GM13976 (cell line): ENCODE results near the gene TLDC2.
"Not testable (repeated sequence)": the region's sequence is repeated elsewhere in the genome, so short reads cannot be mapped to it uniquely, and the experiment has no call there.

Source experiments
- DNase-seq: peaks from one replicate; pipeline ENCODE4 v3.0.0; 2012; ENCODE audit warnings: low spot score
- CTCF ChIP-seq: IDR thresholded peaks from 2 replicates; pipeline ENCODE4 v1.5.1; 2012; ENCODE audit warnings: borderline replicate concordance, mild to moderate bottlenecking; ENCODE audit not compliant: insufficient read depth; ENCODE audit errors: extremely low read depth, missing control alignments, control extremely low read depth
- in situ Hi-C: fragments of 300-500 bp; cut with MboI; formaldehyde crosslinking; loops from one replicate; pipeline ENCODE4 v1.12.0; 2022; ENCODE audit warnings: low sequenced_read_pairs, mixed read lengths, inconsistent platforms; ENCODE audit not compliant: unreplicated experiment

Gene TLDC2

GRCh38 chr20:36866681-36867495 lies 9.1 kb upstream of the TLDC2 start:
- DNase-seq: no peak
- no peak for TF ChIP-seq CTCF
- in situ Hi-C loops: no loop called here

GRCh38 chr20:36871640-36872570 lies 4.0 kb upstream of the TLDC2 start:
- no peak for DNase-seq
- in situ Hi-C loops: no loop called here
- TF ChIP-seq CTCF: no peak

- no peak for TF ChIP-seq CTCF
- in situ Hi-C loops: no loop called here
- no peak for DNase-seq
Measured at GRCh38 chr20:36872852-36873251, 3.1 kb upstream of the TLDC2 start.

- TF ChIP-seq CTCF: no peak
- in situ Hi-C loops: no loop called here
- DNase-seq: no peak
Measured at GRCh38 chr20:36873498-36874189, 2.3 kb upstream of the TLDC2 start.

GRCh38 chr20:36875093-36875492 lies 845 bp upstream of the TLDC2 start:
- in situ Hi-C loops: loop anchor here (25.0 kb wide), 1 partner anchor 663 kb away; no protein-coding TSS in a partner anchor
- DNase-seq: not testable (repeated sequence)

GRCh38 chr20:36876473-36876833 lies 515 bp downstream of the TLDC2 start:
- no peak for DNase-seq
- in situ Hi-C loops: loop anchor here (25.0 kb wide), 1 partner anchor 664 kb away; no protein-coding TSS in a partner anchor
- TF ChIP-seq CTCF: no peak

- in situ Hi-C loops: loop anchor here (25.0 kb wide), 1 partner anchor 667 kb away; no protein-coding TSS in a partner anchor
Measured at GRCh38 chr20:36878941-36879340, 3.0 kb downstream of the TLDC2 start.

More at GRCh38 chr20:36878941-36879340, 3.0 kb downstream of the TLDC2 start:
- no peak for DNase-seq
- no peak for TF ChIP-seq CTCF
